GM12875 (cell line): ENCODE data around the gene LINC00305.

Source experiments
- H3K4me3 ChIP-seq: one replicate; pipeline ENCODE4 v1.5.1; 2011; ENCODE audit warnings: low read depth, low read length, control low read depth
- TF ChIP-seq, protein P1 (sequence below): IDR thresholded peaks from 2 replicates; pipeline ENCODE4 v1.5.1; 2011; ENCODE audit warnings: low read depth, mild to moderate bottlenecking, control low read depth, inconsistent platforms, low read length, moderate library complexity, borderline replicate concordance; ENCODE audit not compliant: insufficient read depth

Gene LINC00305

GRCh38 chr18:64142904-64143303 lies 6.0 kb downstream of the LINC00305 start:
- TF ChIP-seq, protein P1, sequence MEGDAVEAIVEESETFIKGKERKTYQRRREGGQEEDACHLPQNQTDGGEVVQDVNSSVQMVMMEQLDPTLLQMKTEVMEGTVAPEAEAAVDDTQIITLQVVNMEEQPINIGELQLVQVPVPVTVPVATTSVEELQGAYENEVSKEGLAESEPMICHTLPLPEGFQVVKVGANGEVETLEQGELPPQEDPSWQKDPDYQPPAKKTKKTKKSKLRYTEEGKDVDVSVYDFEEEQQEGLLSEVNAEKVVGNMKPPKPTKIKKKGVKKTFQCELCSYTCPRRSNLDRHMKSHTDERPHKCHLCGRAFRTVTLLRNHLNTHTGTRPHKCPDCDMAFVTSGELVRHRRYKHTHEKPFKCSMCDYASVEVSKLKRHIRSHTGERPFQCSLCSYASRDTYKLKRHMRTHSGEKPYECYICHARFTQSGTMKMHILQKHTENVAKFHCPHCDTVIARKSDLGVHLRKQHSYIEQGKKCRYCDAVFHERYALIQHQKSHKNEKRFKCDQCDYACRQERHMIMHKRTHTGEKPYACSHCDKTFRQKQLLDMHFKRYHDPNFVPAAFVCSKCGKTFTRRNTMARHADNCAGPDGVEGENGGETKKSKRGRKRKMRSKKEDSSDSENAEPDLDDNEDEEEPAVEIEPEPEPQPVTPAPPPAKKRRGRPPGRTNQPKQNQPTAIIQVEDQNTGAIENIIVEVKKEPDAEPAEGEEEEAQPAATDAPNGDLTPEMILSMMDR, result no peak
- no peak overlapping the region for H3K4me3 ChIP-seq

- no peak overlapping the region for H3K4me3 ChIP-seq
- TF ChIP-seq, protein P1, result no peak
These were observed 11.0 kb downstream of the LINC00305 start for GRCh38 chr18:64137914-64138313.

DNA sequence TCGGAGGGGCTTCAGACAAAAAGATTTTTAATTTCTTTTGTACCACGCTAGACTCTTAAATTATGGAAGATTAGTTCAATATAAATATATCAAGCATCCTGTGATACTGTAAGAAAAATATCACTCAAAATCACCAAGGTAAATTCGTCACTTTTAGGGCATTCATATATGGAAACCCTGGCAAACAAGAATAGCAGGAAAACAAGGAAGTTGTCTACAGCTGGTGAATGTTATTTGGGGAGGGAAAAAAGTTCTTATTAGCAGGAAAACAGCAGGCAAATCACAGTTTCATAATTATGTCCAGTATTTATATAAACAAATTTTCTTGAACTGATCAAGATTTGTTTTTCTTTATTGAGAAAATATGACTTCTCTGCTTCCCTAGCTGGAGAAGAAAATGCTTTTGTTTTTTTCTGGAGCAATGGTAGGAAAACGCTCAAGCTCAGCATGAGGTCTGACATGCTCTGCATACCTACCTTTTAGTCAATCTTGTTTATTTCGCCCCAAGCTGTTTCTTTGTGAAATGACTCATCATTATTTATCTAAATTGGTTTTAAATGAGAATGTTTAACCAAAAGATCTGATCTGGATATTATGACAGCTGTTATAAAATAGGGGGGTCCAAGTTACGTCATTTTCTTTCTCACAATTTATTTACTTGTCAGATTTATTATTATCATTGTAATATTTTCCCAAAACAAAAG lies 14.7 kb downstream of the LINC00305 start:
- TF ChIP-seq, protein P1, result no peak

DNA sequence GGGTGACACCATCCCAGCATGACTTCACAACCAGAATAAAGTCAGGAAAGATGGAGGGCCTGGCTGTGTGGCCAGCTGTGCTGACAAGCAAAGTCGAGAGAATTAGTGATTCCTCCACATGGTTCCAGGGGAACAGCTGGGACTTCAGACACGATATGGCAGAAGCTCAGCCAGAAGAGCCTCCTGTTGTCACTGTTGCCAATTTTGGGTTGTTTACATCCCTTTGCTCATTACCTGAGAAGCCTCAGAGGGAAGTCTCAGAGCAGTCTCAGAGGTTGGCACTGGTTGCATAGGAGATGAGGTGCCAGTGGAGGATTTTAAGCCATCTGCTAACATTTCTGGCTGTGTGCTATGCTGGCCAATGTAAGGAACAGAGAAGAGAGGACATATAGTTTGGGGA lies 16.0 kb downstream of the LINC00305 start:
- no peak overlapping the region for H3K4me3 ChIP-seq
- TF ChIP-seq, protein P1, result no peak

More for the DNA sequence above, 14.7 kb downstream of the LINC00305 start:
- H3K4me3 ChIP-seq, result no peak overlapping the region

DNA sequence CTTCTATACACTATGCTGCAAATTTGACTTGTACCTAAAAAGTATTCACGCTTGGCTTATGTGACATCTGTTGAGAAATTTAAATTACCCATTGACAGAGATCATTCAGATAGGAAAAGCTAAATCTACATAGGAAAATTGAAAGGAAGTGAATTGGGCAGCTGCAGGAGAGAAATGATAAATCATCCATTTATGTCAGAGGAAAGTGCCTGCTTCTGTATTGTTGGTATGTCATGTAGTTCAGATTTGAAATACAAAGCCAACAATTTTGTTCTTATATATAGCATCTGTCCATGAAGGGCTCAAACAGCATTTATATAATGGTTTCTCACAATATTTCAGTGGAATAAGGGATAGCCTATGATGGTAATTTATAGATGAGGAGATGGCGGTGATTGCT lies 17.6 kb downstream of the LINC00305 start:
- TF ChIP-seq, protein P1, result no peak

DNA sequence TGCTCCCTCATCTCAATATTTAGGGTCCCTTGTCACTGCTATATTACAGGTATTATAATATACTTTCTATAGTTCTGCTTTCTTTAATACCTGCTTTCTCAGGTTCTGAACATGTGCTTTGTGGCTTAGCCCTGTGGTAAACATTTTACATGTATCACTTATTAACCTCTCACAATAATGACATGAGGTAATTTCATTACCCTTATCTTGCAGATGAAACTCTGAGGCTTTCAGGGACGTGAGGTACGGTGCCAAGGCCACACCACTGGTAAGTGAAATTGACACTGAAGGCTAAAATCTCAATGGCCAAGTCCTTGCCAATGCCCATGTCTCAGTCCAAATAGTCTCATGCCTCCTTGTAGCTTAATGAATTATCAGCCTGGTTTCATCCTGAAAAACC lies 21.7 kb downstream of the LINC00305 start:
- H3K4me3 ChIP-seq, result no peak overlapping the region
- TF ChIP-seq, protein P1, result no peak

More for the DNA sequence above, 17.6 kb downstream of the LINC00305 start:
- no peak overlapping the region for H3K4me3 ChIP-seq

DNA sequence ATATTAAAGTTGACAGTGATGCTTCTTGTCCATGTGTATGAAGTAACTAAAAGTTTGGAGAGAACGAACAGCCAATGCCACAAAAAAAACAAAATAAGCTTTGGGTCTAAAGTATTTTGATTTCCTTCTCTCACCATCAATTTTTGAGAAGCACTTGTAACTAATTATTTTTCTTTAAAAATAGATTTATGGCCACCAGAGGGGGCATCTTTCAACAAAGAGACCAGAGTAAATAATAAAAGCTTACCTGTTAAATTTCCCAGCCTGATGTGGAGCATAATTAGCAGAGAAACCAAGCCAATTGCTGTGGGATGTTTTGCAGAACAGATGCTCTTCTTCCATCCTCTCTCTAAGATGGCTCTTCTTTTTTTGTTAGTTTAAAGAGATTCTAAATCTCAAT lies 29.0 kb downstream of the LINC00305 start:
- TF ChIP-seq, protein P1, result no peak
- H3K4me3 ChIP-seq, result no peak overlapping the region
